ENCODE measurements around the gene SHCBP1.

DNA sequence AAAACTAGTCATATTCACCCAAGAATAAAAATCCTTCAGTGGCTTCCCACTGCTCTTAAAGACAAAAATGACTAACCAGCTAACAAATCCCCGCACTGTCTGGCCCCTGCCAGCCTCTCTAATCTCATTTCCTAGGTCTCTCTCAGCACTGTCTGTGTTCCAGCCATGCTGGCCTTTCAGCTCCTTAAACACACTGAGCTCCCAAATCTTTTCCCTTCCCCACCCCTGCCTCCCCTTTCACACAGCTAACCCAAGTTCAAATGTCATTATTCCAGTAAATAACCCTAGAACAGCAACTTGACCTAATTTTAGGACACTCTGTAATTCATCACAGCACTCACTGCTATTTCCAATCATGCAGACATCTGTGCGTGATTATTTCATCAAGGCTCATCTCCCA lies 7.8 kb downstream of the SHCBP1 start:
- TF ChIP-seq, protein P1, sequence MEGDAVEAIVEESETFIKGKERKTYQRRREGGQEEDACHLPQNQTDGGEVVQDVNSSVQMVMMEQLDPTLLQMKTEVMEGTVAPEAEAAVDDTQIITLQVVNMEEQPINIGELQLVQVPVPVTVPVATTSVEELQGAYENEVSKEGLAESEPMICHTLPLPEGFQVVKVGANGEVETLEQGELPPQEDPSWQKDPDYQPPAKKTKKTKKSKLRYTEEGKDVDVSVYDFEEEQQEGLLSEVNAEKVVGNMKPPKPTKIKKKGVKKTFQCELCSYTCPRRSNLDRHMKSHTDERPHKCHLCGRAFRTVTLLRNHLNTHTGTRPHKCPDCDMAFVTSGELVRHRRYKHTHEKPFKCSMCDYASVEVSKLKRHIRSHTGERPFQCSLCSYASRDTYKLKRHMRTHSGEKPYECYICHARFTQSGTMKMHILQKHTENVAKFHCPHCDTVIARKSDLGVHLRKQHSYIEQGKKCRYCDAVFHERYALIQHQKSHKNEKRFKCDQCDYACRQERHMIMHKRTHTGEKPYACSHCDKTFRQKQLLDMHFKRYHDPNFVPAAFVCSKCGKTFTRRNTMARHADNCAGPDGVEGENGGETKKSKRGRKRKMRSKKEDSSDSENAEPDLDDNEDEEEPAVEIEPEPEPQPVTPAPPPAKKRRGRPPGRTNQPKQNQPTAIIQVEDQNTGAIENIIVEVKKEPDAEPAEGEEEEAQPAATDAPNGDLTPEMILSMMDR (IDR thresholded peaks at IDR 0.05; ENCODE audit: insufficient read depth, low read length, poor library complexity, severe bottlenecking): no peak
- no peak for TF ChIP-seq EZH2phosphoT487 (conservative IDR thresholded peaks at IDR 0.05; ENCODE audit: low read length)
